Occipital lobe (tissue), 2 donors: ENCODE results near the gene FANCL. TPM values are rescaled to one million over a fixed set of nuclear protein-coding genes. Genes with fewer than 3 reads are reported as not detected.
"Not testable (repeated sequence)": the region's sequence is repeated elsewhere in the genome, so short reads cannot be mapped to it uniquely, and the experiment has no call there.

ENCODE experiments used
- DNase-seq: peaks from one replicate; lab custom pipeline; 2025; lab: John Stamatoyannopoulos, UW
- total RNA-seq: library from RNA; depleted of rRNA; stranded (reverse); fragments of >200 nt; gene quantifications from one replicate; pipeline ENCODE4 v1.2.3, GENCODE V29; 2014

FANCL gene
- total RNA-seq, 1 donor from 2014 or later, result 82.2 TPM

- DNase-seq, result not testable (repeated sequence)
These were observed 95.4 kb downstream of the FANCL start for GRCh38 chr2:58145769-58146168.

- no peak for DNase-seq
These were observed 100.5 kb downstream of the FANCL start for GRCh38 chr2:58140508-58141072.

- no peak for DNase-seq
These were observed 102.6 kb downstream of the FANCL start for GRCh38 chr2:58138396-58139030.

- no peak for DNase-seq
These were observed 103.3 kb downstream of the FANCL start for GRCh38 chr2:58137856-58138255.

GRCh38 chr2:58137221-58137620, 103.9 kb downstream of the FANCL start:
- DNase-seq, result no peak

- DNase-seq, result no peak
These were observed 105.3 kb downstream of the FANCL start for GRCh38 chr2:58135861-58136260.

GRCh38 chr2:58133395-58133794, 107.7 kb downstream of the FANCL start:
- no peak for DNase-seq

GRCh38 chr2:58131191-58132011, 109.7 kb downstream of the FANCL start:
- DNase-seq, result no peak

GRCh38 chr2:58130238-58130637, 110.9 kb downstream of the FANCL start:
- no peak for DNase-seq

- DNase-seq, result no peak
These were observed 114.0 kb downstream of the FANCL start for GRCh38 chr2:58127111-58127510.

GRCh38 chr2:58122540-58122939, 118.6 kb downstream of the FANCL start:
- DNase-seq, result no peak

- DNase-seq, result no peak
These were observed 119.1 kb downstream of the FANCL start for GRCh38 chr2:58122040-58122439.

GRCh38 chr2:58120626-58121229, 120.4 kb downstream of the FANCL start:
- DNase-seq, result no peak

GRCh38 chr2:58113563-58113962, 127.6 kb downstream of the FANCL start:
- not testable (repeated sequence) for DNase-seq

GRCh38 chr2:58110765-58111164, 130.4 kb downstream of the FANCL start:
- DNase-seq, result no peak

- no peak for DNase-seq
These were observed 131.6 kb downstream of the FANCL start for GRCh38 chr2:58109481-58109880.

Other genes starting within 250 kb of the FANCL start
- 11.2 TPM for gene VRK2, start 194.5 kb downstream of the FANCL start, total RNA-seq